A549 (cell line): ENCODE results near the gene PIK3CD. TPM values are rescaled to one million over a fixed set of nuclear protein-coding genes. Genes with fewer than 3 reads are reported as not detected.

Experiments
- ATAC-seq, 2 experiments: fragments of 200-7000 bp in 1 of 2; fragments of >200 bp in 1 of 2; cut with Nextera tagmentation in 1 of 2; cut with Tn5 transposase in 1 of 2; 3 replicates each; pipeline versions ENCODE4 v1.8.0 to v1.9.1; 2018 to 2020; ENCODE audit warnings: mild to moderate bottlenecking in 1 of 2, moderate library complexity in 1 of 2
- CTCF ChIA-PET: fragments of 300-600 bp; sonication (Branson Sonifier 250); formaldehyde crosslinking; extraction: SDS; loops from one replicate; lab custom pipeline; 2021; ENCODE audit warnings: antibody characterized with exemption, inconsistent platforms; lab: Yijun Ruan, JAX
- POLR2A ChIA-PET: fragments of 350-600 bp; formaldehyde crosslinking; extraction: SDS; loops from one replicate; lab custom pipeline; 2021; ENCODE audit warnings: antibody characterized with exemption, inconsistent platforms; lab: Yijun Ruan, JAX
- DNase-seq, 2 experiments: peaks; one replicate each; pipeline versions ENCODE4 v3.0.0 to v3.0.0-alpha.2; 2011 to 2016; ENCODE audit warnings: low read depth in 1 of 2, low spot score in 1 of 2
- FAIRE-seq: peaks from 2 replicates; lab custom pipeline; 2011; peaks lifted over from hg19 to GRCh38; lab: Jason Lieb, UNC
- H3K27ac ChIP-seq, 2 experiments: fragments of >200 bp; sonication (Bioruptor Twin); formaldehyde crosslinking; 3 replicates each; pipeline ENCODE4 v1.5.1; 2016 to 2017
- H3K4me1 ChIP-seq: fragments of >200 bp; sonication (Bioruptor Twin); formaldehyde crosslinking; 3 replicates; pipeline ENCODE4 v1.6.1; 2016
- H3K4me2 ChIP-seq: fragments of >200 bp; sonication (Bioruptor Twin); formaldehyde crosslinking; 3 replicates; pipeline ENCODE4 v1.6.1; 2016
- H3K4me3 ChIP-seq: fragments of >200 bp; sonication (Bioruptor Twin); formaldehyde crosslinking; 3 replicates; pipeline ENCODE4 v1.5.1; 2016
- H3K9me3 ChIP-seq: fragments of >200 bp; sonication (Bioruptor Twin); formaldehyde crosslinking; 3 replicates; pipeline ENCODE4 v1.6.1; 2016
- CEBPB ChIP-seq, 2 experiments: fragments of >200 bp in 1 of 2; sonication (Bioruptor Twin) in 1 of 2; formaldehyde crosslinking in 1 of 2; IDR thresholded peaks; 2 replicates each; pipeline ENCODE4 v1.6.1; 2012 to 2016
- FOSB ChIP-seq: fragments of 250-450 bp; sonication (Bioruptor Pico); IDR thresholded peaks from 2 replicates; pipeline ENCODE4 v1.5.0; 2020; ENCODE audit warnings: mild to moderate bottlenecking, moderate library complexity
- HDAC2 ChIP-seq: fragments of 200-600 bp; sonication (generic); IDR thresholded peaks from 2 replicates; pipeline ENCODE4 v1.6.1; 2016
- HOXB5 ChIP-seq: fragments of 250-450 bp; sonication (Bioruptor Pico); IDR thresholded peaks from 2 replicates; pipeline ENCODE4 v1.5.0; 2020; ENCODE audit warnings: mild to moderate bottlenecking, moderate library complexity
- JUNB ChIP-seq: fragments of >200 bp; sonication (Bioruptor Twin); formaldehyde crosslinking; IDR thresholded peaks from 2 replicates; pipeline ENCODE4 v1.6.1; 2016
- MAX ChIP-seq: IDR thresholded peaks from 2 replicates; pipeline ENCODE4 v1.6.1; 2012
- MYC ChIP-seq: IDR thresholded peaks from 2 replicates; pipeline ENCODE4 v1.6.1; 2012; ENCODE audit warnings: mild to moderate bottlenecking, inconsistent platforms, low read length, improper control_type of control experiment, borderline replicate concordance
- NPAS2 ChIP-seq: fragments of 250-450 bp; sonication (Bioruptor Pico); IDR thresholded peaks from 2 replicates; pipeline ENCODE4 v1.8.0; 2022; ENCODE audit warnings: mild to moderate bottlenecking, moderate library complexity, borderline replicate concordance
- RAD21 ChIP-seq, 2 experiments: fragments of >200 bp in 1 of 2; sonication (Bioruptor Twin) in 1 of 2; formaldehyde crosslinking in 1 of 2; IDR thresholded peaks in 1 of 2; conservative IDR thresholded peaks in 1 of 2; 2 replicates in 1 of 2; 3 replicates in 1 of 2; pipeline ENCODE4 v1.6.1; 2012 to 2018; ENCODE audit warnings: inconsistent platforms in 1 of 2
- RCOR1 ChIP-seq: fragments of 150-350 bp; IDR thresholded peaks from 2 replicates; pipeline ENCODE4 v1.6.1; 2014; ENCODE audit warnings: antibody characterized with exemption, low read length, low read depth
- RNF2 ChIP-seq: fragments of 200-600 bp; sonication (generic); IDR thresholded peaks from 2 replicates; pipeline ENCODE4 v1.6.1; 2016; ENCODE audit warnings: low read depth, mild to moderate bottlenecking, antibody characterized with exemption, moderate library complexity, borderline replicate concordance
- TFCP2L1 ChIP-seq: fragments of 250-450 bp; sonication (Bioruptor Pico); IDR thresholded peaks from 2 replicates; pipeline ENCODE4 v1.5.0; 2021; ENCODE audit warnings: mild to moderate bottlenecking
- USF2 ChIP-seq: fragments of 450-650 bp; IDR thresholded peaks from 2 replicates; pipeline ENCODE4 v1.6.1; 2014; ENCODE audit warnings: antibody characterized with exemption
- ZFP36 ChIP-seq: fragments of 450-650 bp; IDR thresholded peaks from 2 replicates; pipeline ENCODE4 v1.6.1; 2014; ENCODE audit warnings: borderline replicate concordance; ENCODE audit not compliant: partially characterized antibody
- ZNF302 ChIP-seq: fragments of 250-450 bp; sonication (Bioruptor Pico); IDR thresholded peaks from 2 replicates; pipeline ENCODE4 v1.9.0; 2021; ENCODE audit warnings: inconsistent platforms, mild to moderate bottlenecking, moderate library complexity
- WGBS: methylation state at CpG from one replicate; pipeline ENCODE4 v1.1.6; 2017; ENCODE audit errors: missing lambda C conversion rate; 5-methylcytosine and 5-hydroxymethylcytosine counted together
- polyA plus RNA-seq, 4 experiments: library from polyadenylated mRNA; depleted of rRNA in 3 of 4; stranded (reverse); fragments of >200 nt; fragmentation: RNase III in 1 of 4; extraction: RNeasy Plus Mini Kit Qiagen cat#74134 plus additional on column Dnase treatment in 1 of 4; gene quantifications; 2 replicates in 3 of 4; 3 replicates in 1 of 4; pipeline ENCODE4 v1.2.3, GENCODE V29; 2011 to 2017
- TF ChIP-seq, protein P1 (sequence below): fragments of >200 bp; sonication (Bioruptor Twin); formaldehyde crosslinking; IDR thresholded peaks from 3 replicates; pipeline ENCODE4 v1.5.1; 2016
- TF ChIP-seq, protein P2 (sequence below): fragments of 250-450 bp; sonication (Bioruptor Pico); IDR thresholded peaks from 2 replicates; pipeline ENCODE4 v1.5.0; 2021; ENCODE audit warnings: mild to moderate bottlenecking, moderate library complexity, borderline replicate concordance

PIK3CD gene
- polyA plus RNA-seq, 2 of the 4 experiments (the other 2 are of a cell fraction): 2.4 to 3.5 TPM

- 39% methylated on average over 7 of the region's 9 CpGs for WGBS
- Histone ChIP-seq H3K4me2 (peak overlapping the region; percentile 80), H3K9me3 (no peaks in the 10 kb centered on the region), H3K27ac (peak overlapping the region in 1 of 2 experiments; percentile 70; a peak in 4 of 6 replicates), H3K4me3 (peak overlapping the region; percentile 53), H3K4me1 (no peaks in the 10 kb centered on the region)
- FAIRE-seq: no peak
- CTCF ChIA-PET: interaction anchor here (0.6 to 4.6 kb wide), 48 partner anchors 8 to 1097 kb away, joined by 3 to 37 read pairs (median 5); partner anchors contain the start of gene PIK3CD
- TF ChIP-seq RCOR1 (no peak), RAD21 (conservative IDR thresholded peaks at IDR 0.05 in 1 of 2, IDR thresholded peaks at IDR 0.05 in 1 of 2) (no peak), ZNF302 (CRISPR knock-in tag) (no peak), RNF2 (no peak), USF2 (no peak), NPAS2 (CRISPR knock-in tag) (no peak), MAX (no peak), CEBPB (IDR thresholded peaks at IDR 0.05) (no peak), HDAC2 (no peak)
- TF ChIP-seq, protein P1, sequence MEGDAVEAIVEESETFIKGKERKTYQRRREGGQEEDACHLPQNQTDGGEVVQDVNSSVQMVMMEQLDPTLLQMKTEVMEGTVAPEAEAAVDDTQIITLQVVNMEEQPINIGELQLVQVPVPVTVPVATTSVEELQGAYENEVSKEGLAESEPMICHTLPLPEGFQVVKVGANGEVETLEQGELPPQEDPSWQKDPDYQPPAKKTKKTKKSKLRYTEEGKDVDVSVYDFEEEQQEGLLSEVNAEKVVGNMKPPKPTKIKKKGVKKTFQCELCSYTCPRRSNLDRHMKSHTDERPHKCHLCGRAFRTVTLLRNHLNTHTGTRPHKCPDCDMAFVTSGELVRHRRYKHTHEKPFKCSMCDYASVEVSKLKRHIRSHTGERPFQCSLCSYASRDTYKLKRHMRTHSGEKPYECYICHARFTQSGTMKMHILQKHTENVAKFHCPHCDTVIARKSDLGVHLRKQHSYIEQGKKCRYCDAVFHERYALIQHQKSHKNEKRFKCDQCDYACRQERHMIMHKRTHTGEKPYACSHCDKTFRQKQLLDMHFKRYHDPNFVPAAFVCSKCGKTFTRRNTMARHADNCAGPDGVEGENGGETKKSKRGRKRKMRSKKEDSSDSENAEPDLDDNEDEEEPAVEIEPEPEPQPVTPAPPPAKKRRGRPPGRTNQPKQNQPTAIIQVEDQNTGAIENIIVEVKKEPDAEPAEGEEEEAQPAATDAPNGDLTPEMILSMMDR: no peak
- POLR2A ChIA-PET: interaction anchor here (1.0 kb wide), 1 partner anchor 62 kb away, joined by 3 read pairs; no protein-coding TSS in a partner anchor
- peak in 1 of 2 experiments; percentile 4; a peak in 2 of 6 replicates for ATAC-seq
- DNase-seq: no peak
These were observed 25.3 kb upstream of the PIK3CD start for GRCh38 chr1:9626201-9626608.

- H3K4me2 ChIP-seq: no peak overlapping the region
- WGBS: 88% methylated on average over 20 of the region's 23 CpGs
- POLR2A ChIA-PET: interaction anchor here (0.6 kb wide), 1 partner anchor 10 kb away, joined by 5 read pairs; no protein-coding TSS in a partner anchor
These were observed 22.7 kb upstream of the PIK3CD start for GRCh38 chr1:9628541-9629444.

More at GRCh38 chr1:9628541-9629444, 22.7 kb upstream of the PIK3CD start:
- Histone ChIP-seq H3K4me3 (no peak overlapping the region), H3K4me1 (no peaks in the 10 kb centered on the region)
- no peak for DNase-seq
- CTCF ChIA-PET: interaction anchor here (0.9 to 4.6 kb wide), 12 partner anchors 12 to 249 kb away, joined by 3 to 37 read pairs (median 14); no protein-coding TSS in a partner anchor
- TF ChIP-seq MYC (no peak), ZNF302 (CRISPR knock-in tag) (no peak), HOXB5 (CRISPR knock-in tag) (no peak), HDAC2 (no peak), ZFP36 (no peak), FOSB (CRISPR knock-in tag) (no peak), RCOR1 (no peak), USF2 (no peak), TFCP2L1 (CRISPR knock-in tag) (no peak), JUNB (no peak)
- TF ChIP-seq, protein P2, sequence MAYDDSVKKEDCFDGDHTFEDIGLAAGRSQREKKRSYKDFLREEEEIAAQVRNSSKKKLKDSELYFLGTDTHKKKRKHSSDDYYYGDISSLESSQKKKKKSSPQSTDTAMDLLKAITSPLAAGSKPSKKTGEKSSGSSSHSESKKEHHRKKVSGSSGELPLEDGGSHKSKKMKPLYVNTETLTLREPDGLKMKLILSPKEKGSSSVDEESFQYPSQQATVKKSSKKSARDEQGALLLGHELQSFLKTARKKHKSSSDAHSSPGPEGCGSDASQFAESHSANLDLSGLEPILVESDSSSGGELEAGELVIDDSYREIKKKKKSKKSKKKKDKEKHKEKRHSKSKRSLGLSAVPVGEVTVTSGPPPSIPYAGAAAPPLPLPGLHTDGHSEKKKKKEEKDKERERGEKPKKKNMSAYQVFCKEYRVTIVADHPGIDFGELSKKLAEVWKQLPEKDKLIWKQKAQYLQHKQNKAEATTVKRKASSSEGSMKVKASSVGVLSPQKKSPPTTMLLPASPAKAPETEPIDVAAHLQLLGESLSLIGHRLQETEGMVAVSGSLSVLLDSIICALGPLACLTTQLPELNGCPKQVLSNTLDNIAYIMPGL (CRISPR knock-in tag): no peak
- TF ChIP-seq, all 56 proteins: peak for 0
- H3K27ac ChIP-seq: no peak overlapping the region
- no peaks in the 10 kb centered on the region for H3K9me3 ChIP-seq
- ATAC-seq (no peak), FAIRE-seq (no peak)
